ENCODE measurements around the gene PARN. TPM values are rescaled to one million over a fixed set of nuclear protein-coding genes. Genes with fewer than 3 reads are reported as not detected.
A peak's percentile ranks its signal among the peaks of the same experiment; 100 is the strongest.

PARN gene
- total RNA-seq, 1 experiment from 2014 or later, result 56.2 TPM

GRCh38 chr16:14419817-14420216, 210.2 kb downstream of the PARN start:
- Mint-ChIP-seq H3K27ac (0 out of 7 replicates have a peak overlapping the region, but pooled peaks of 1 of the 3 experiments have one; percentile 29), H3K27me3 (ENCODE audit: low read depth) (no peaks in the 10 kb centered on the region), H3K4me3 (no peak overlapping the region), H3K36me3 (ENCODE audit: insufficient read depth in 1 of 3, low read depth in 3 of 3) (peaks cover 0 to 8% (median 3%) of the 10 kb centered on the region in 3 experiments; a peak in 4 of 7 replicates), H3K9me3 (peaks cover 4 to 15% of the 10 kb centered on the region in 2 experiments; a peak in 4 of 5 replicates), H3K4me1 (no peaks in the 10 kb centered on the region)
- Histone ChIP-seq H3K9me3 (ENCODE audit: control insufficient read depth, low read depth, low read length) (no peaks in the 10 kb centered on the region), H3K79me2 (ENCODE audit: insufficient read depth, low read length) (no peaks in the 10 kb centered on the region), H3K4me1 (ENCODE audit: insufficient read depth, low read length) (no peaks in the 10 kb centered on the region), H4K5ac (ENCODE audit: insufficient read length, low read depth, low read length) (no peak overlapping the region), H3K4ac (ENCODE audit: low read depth, low read length) (no peak overlapping the region), H3K27ac (ENCODE audit: insufficient read length, low read depth, low read length) (no peak overlapping the region), H4K20me1 (ENCODE audit: control insufficient read depth, insufficient read depth, insufficient read length) (no peaks in the 10 kb centered on the region), H4K8ac (replicated peaks; ENCODE audit: insufficient read length, low read depth, low read length) (no peak overlapping the region), H3K4me2 (ENCODE audit: insufficient read depth, insufficient read length, low read length) (no peak overlapping the region), H3K56ac (ENCODE audit: insufficient read length, low read depth, low read length) (no peak overlapping the region), H3K23ac (ENCODE audit: insufficient read length, low read depth, low read length) (no peak overlapping the region), H2BK12ac (ENCODE audit: insufficient read length, low read depth, low read length) (no peak overlapping the region), H2BK120ac (ENCODE audit: low read depth, low read length, poor library complexity, severe bottlenecking) (no peak overlapping the region), H3T11ph (ENCODE audit: low read length) (no peak overlapping the region), H4K91ac (ENCODE audit: insufficient read length, low read depth, low read length) (no peak overlapping the region), H2AK5ac (ENCODE audit: insufficient read length, low read length) (no peak overlapping the region), H3K23me2 (ENCODE audit: insufficient read length, low read depth, low read length, poor library complexity, severe bottlenecking) (no peaks in the 10 kb centered on the region), H3K9ac (ENCODE audit: extremely low read depth, insufficient read length, low read length) (no peak overlapping the region), H3K14ac (ENCODE audit: insufficient read depth, low read length) (no peak overlapping the region), H3K18ac (ENCODE audit: insufficient read length, low read depth, low read length) (no peak overlapping the region), H2BK20ac (ENCODE audit: low read depth, low read length, poor library complexity, severe bottlenecking) (no peak overlapping the region), H3K79me1 (ENCODE audit: insufficient read depth, low read depth, low read length, poor library complexity, severe bottlenecking) (no peaks in the 10 kb centered on the region), H3K27me3 (ENCODE audit: insufficient read depth, low read length) (no peaks in the 10 kb centered on the region), H2BK5ac (ENCODE audit: insufficient read length, low read length) (no peak overlapping the region), H2BK15ac (ENCODE audit: low read depth, low read length) (no peak overlapping the region), H2AFZ (ENCODE audit: low read length) (no peak overlapping the region)
- no CpG with 5 or more reads among the region's 3 CpGs for WGBS (ENCODE audit: extremely low coverage, insufficient read length, low lambda C conversion rate)
- no peak for DNase-seq
- TF ChIP-seq, protein P1, sequence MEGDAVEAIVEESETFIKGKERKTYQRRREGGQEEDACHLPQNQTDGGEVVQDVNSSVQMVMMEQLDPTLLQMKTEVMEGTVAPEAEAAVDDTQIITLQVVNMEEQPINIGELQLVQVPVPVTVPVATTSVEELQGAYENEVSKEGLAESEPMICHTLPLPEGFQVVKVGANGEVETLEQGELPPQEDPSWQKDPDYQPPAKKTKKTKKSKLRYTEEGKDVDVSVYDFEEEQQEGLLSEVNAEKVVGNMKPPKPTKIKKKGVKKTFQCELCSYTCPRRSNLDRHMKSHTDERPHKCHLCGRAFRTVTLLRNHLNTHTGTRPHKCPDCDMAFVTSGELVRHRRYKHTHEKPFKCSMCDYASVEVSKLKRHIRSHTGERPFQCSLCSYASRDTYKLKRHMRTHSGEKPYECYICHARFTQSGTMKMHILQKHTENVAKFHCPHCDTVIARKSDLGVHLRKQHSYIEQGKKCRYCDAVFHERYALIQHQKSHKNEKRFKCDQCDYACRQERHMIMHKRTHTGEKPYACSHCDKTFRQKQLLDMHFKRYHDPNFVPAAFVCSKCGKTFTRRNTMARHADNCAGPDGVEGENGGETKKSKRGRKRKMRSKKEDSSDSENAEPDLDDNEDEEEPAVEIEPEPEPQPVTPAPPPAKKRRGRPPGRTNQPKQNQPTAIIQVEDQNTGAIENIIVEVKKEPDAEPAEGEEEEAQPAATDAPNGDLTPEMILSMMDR (conservative IDR thresholded peaks at IDR 0.05), result no peak
